Rectal smooth muscle tissue (tissue), 1 donor: ENCODE results near the gene DLK1.

ENCODE experiments used
- H3K27ac ChIP-seq: one replicate; pipeline ENCODE4 v1.7.0; 2013; ENCODE audit warnings: low read depth, low read length, inconsistent platforms
- H3K27me3 ChIP-seq: one replicate; pipeline ENCODE4 v1.7.0; 2013; ENCODE audit warnings: low read length; ENCODE audit not compliant: control insufficient read depth, insufficient read depth
- H3K36me3 ChIP-seq: one replicate; pipeline ENCODE4 v1.7.0; 2013; ENCODE audit warnings: low read length; ENCODE audit not compliant: control insufficient read depth, insufficient read depth
- H3K4me1 ChIP-seq: one replicate; pipeline ENCODE4 v1.7.0; 2013; ENCODE audit warnings: low read length; ENCODE audit not compliant: control insufficient read depth, insufficient read depth
- H3K4me3 ChIP-seq: one replicate; pipeline ENCODE4 v1.7.0; 2013; ENCODE audit warnings: low read length
- H3K9ac ChIP-seq: one replicate; pipeline ENCODE4 v1.7.0; 2013; ENCODE audit warnings: low read length

The DLK1 gene

GRCh38 chr14:100723135-100723829 lies 3.4 kb upstream of the DLK1 start:
- Histone ChIP-seq H3K4me3 (no peak overlapping the region), H3K4me1 (no peaks in the 10 kb centered on the region), H3K36me3 (no peaks in the 10 kb centered on the region), H3K27ac (no peak overlapping the region), H3K27me3 (peaks cover 10% of the 10 kb centered on the region), H3K9ac (no peak overlapping the region)

- H3K27me3 ChIP-seq, result peaks cover 10% of the 10 kb centered on the region
These were observed 2.8 kb upstream of the DLK1 start for GRCh38 chr14:100723830-100724437.

GRCh38 chr14:100724536-100724935 lies 2.2 kb upstream of the DLK1 start:
- no peak overlapping the region for H3K4me3 ChIP-seq
- no peaks in the 10 kb centered on the region for H3K4me1 ChIP-seq
- no peak overlapping the region for H3K9ac ChIP-seq
- no peaks in the 10 kb centered on the region for H3K36me3 ChIP-seq
- H3K27me3 ChIP-seq, result peaks cover 14% of the 10 kb centered on the region
- no peak overlapping the region for H3K27ac ChIP-seq

More at GRCh38 chr14:100723830-100724437, 2.8 kb upstream of the DLK1 start:
- no peak overlapping the region for H3K9ac ChIP-seq
- no peak overlapping the region for H3K27ac ChIP-seq
- no peak overlapping the region for H3K4me3 ChIP-seq
- no peaks in the 10 kb centered on the region for H3K4me1 ChIP-seq
- H3K36me3 ChIP-seq, result no peaks in the 10 kb centered on the region

- no peak overlapping the region for H3K27ac ChIP-seq
- H3K36me3 ChIP-seq, result no peaks in the 10 kb centered on the region
- peaks cover 14% of the 10 kb centered on the region for H3K27me3 ChIP-seq
- no peak overlapping the region for H3K9ac ChIP-seq
- no peaks in the 10 kb centered on the region for H3K4me1 ChIP-seq
- H3K4me3 ChIP-seq, result no peak overlapping the region
These were observed 905 bp upstream of the DLK1 start for GRCh38 chr14:100725587-100726387.

- H3K9ac ChIP-seq, result no peak overlapping the region
- no peaks in the 10 kb centered on the region for H3K4me1 ChIP-seq
- H3K27me3 ChIP-seq, result peaks cover 14% of the 10 kb centered on the region
- no peak overlapping the region for H3K27ac ChIP-seq
- H3K36me3 ChIP-seq, result no peaks in the 10 kb centered on the region
- H3K4me3 ChIP-seq, result no peak overlapping the region
These were observed 587 bp downstream of the DLK1 start for GRCh38 chr14:100727086-100727872.

GRCh38 chr14:100727873-100728240 lies 1.2 kb downstream of the DLK1 start:
- Histone ChIP-seq H3K36me3 (no peaks in the 10 kb centered on the region), H3K4me3 (no peak overlapping the region), H3K27me3 (peaks cover 10% of the 10 kb centered on the region), H3K9ac (no peak overlapping the region), H3K27ac (no peak overlapping the region), H3K4me1 (no peaks in the 10 kb centered on the region)

- Histone ChIP-seq H3K4me1 (no peaks in the 10 kb centered on the region), H3K27me3 (peaks cover 9% of the 10 kb centered on the region), H3K4me3 (no peak overlapping the region), H3K9ac (no peak overlapping the region), H3K36me3 (no peaks in the 10 kb centered on the region), H3K27ac (no peak overlapping the region)
These were observed 2.3 kb downstream of the DLK1 start for GRCh38 chr14:100728962-100729361.

GRCh38 chr14:100729982-100730381 lies 3.3 kb downstream of the DLK1 start:
- H3K4me3 ChIP-seq, result no peak overlapping the region
- peaks cover 6% of the 10 kb centered on the region for H3K27me3 ChIP-seq
- no peaks in the 10 kb centered on the region for H3K4me1 ChIP-seq
- H3K27ac ChIP-seq, result no peak overlapping the region
- H3K9ac ChIP-seq, result no peak overlapping the region
- H3K36me3 ChIP-seq, result no peaks in the 10 kb centered on the region

- Histone ChIP-seq H3K27ac (no peak overlapping the region), H3K9ac (no peak overlapping the region), H3K27me3 (peaks cover 6% of the 10 kb centered on the region), H3K36me3 (no peaks in the 10 kb centered on the region), H3K4me1 (no peaks in the 10 kb centered on the region), H3K4me3 (no peak overlapping the region)
These were observed 3.9 kb downstream of the DLK1 start for GRCh38 chr14:100730581-100730980.

GRCh38 chr14:100731011-100731670 lies 4.4 kb downstream of the DLK1 start:
- peaks cover 6% of the 10 kb centered on the region for H3K27me3 ChIP-seq
- H3K4me1 ChIP-seq, result no peaks in the 10 kb centered on the region
- no peak overlapping the region for H3K27ac ChIP-seq
- H3K4me3 ChIP-seq, result no peak overlapping the region
- H3K36me3 ChIP-seq, result no peaks in the 10 kb centered on the region
- H3K9ac ChIP-seq, result no peak overlapping the region

- H3K9ac ChIP-seq, result no peak overlapping the region
- H3K27ac ChIP-seq, result no peak overlapping the region
- peaks cover 6% of the 10 kb centered on the region for H3K27me3 ChIP-seq
- no peaks in the 10 kb centered on the region for H3K4me1 ChIP-seq
- H3K4me3 ChIP-seq, result no peak overlapping the region
- no peaks in the 10 kb centered on the region for H3K36me3 ChIP-seq
These were observed 5.4 kb downstream of the DLK1 start for GRCh38 chr14:100731846-100732765.
